Measurements from ENCODE around the gene HOXB6.

Gene HOXB6

DNA sequence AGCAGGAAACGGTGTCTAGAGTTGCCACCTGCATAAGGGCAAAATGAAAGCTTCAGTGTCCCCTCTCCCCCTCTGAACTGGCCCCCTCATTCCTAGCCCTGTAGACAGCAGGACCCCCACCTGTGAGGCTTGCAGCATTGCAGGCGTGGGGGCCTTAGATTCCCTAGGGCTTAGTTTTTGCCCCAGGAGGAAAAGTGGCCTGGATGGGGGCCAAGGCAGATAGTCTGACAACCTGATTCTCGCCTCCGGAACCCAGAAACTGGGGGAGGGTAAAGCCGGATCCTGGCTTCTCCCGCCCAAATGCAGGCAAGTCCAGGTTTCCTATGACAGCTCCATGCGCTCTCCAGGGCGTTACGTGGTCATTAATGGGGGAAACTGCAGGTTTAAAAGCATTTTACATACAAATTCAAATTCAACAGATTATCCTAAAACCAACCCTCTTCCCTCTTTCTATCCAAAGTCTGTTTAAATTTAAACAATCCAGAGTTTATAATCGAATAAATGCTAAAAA, 678 bp upstream of the HOXB6 start:
- DNase-seq (ENCODE audit: low read depth) = no peak

GRCh38 chr17:48603959-48604769, 622 bp downstream of the HOXB6 start:
- TF ChIP-seq CTCF (IDR thresholded peaks at IDR 0.05; ENCODE audit: low read length, missing control alignments) = no peak
- no peak for DNase-seq (ENCODE audit: low read depth)
- H3K4me3 ChIP-seq (replicated peaks; ENCODE audit: low read depth, low read length) = peak overlapping the region; percentile 22

More for the DNA sequence above, 678 bp upstream of the HOXB6 start:
- no peak for TF ChIP-seq CTCF (IDR thresholded peaks at IDR 0.05; ENCODE audit: low read length, missing control alignments)
- H3K4me3 ChIP-seq (replicated peaks; ENCODE audit: low read depth, low read length) = no peak overlapping the region

DNA sequence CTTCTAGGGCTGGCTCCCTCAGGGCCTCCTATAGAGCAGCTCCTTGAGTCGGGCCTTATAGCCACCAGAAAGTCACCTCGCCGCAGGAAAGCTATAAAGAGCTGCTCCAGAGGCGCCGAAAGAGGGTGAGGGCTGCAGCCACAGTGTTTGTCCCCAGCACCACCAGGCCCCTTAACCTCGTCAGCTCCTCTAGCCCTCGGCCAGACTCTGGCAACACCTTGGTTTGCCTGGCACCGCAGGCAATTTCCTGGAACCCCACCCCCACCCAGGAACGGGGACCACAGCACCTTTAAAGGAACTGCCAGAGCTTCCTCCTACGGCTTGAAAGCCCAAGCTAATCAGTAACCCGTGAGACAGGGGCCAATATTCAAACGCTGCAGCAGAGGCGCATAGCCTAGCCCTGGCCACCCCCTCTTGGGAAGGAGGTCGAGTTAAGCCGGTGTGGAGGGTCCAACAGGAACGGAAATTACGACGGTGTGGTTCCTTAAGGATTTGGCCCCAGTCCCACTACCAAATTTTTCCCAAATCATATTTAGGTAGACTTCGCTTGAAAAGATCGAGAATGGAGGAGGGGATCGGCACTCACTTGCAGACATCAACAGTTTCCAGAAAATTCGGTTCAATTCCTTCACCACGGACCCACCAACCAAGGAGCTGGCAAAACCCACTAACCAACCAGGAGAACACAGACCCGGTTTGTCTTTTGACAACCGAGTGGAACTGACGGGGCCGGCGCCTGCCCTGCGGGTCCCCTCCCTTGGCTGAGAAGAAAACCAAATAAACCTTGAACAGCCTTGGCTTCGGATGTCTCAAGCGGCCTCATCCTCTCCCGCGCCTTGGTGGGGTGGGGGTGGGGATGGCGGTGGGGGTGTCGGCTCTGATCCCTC, 3.0 kb downstream of the HOXB6 start:
- H3K4me3 ChIP-seq (replicated peaks; ENCODE audit: low read depth, low read length) = no peak overlapping the region
- DNase-seq (ENCODE audit: low read depth) = no peak
- TF ChIP-seq CTCF (IDR thresholded peaks at IDR 0.05; ENCODE audit: low read length, missing control alignments) = no peak

DNA sequence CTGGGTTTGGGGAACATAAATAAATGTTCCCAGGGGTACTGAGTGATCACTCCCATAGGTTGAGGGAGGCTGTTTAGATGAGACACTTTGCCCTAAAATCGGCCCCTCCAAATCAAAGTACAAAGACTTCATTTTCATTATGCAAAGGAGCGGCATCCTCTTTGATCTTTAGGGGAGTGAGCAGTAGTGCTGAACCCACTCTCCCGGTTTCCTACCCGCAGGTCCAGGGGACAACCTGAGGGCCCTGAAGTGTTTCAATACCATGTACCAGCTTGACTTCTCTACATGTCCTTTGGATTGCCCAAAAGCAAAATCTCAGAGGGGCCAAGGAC, 3.6 kb downstream of the HOXB6 start:
- no peak overlapping the region for H3K4me3 ChIP-seq (replicated peaks; ENCODE audit: low read depth, low read length)
- TF ChIP-seq CTCF (IDR thresholded peaks at IDR 0.05; ENCODE audit: low read length, missing control alignments) = no peak
- DNase-seq (ENCODE audit: low read depth) = no peak

- DNase-seq (ENCODE audit: low read depth) = no peak
- TF ChIP-seq CTCF (IDR thresholded peaks at IDR 0.05; ENCODE audit: low read length, missing control alignments) = no peak
- H3K4me3 ChIP-seq (replicated peaks; ENCODE audit: low read depth, low read length) = no peak overlapping the region
Measured at GRCh38 chr17:48600244-48601098, 4.3 kb downstream of the HOXB6 start.

DNA sequence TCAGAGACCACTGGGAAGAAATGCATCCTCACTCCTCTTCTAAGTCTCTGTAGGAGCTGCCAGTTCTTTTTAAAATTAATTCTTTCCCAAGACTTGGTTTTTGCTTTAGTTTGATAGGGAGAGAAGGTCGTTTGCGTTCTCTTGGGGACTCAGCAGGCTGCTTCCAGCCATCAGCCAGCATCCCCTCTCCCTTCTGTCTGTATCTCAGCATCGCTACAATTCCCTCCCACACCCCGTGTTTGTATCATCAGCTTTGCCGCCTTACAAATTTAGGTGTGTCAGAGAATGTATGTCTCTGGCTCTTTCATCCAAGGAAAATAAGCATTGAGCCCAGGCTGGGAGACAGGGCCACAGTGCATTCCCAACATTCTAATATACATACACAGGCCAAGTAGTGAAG, 5.4 kb downstream of the HOXB6 start:
- no peak for TF ChIP-seq CTCF (IDR thresholded peaks at IDR 0.05; ENCODE audit: low read length, missing control alignments)
- no peak overlapping the region for H3K4me3 ChIP-seq (replicated peaks; ENCODE audit: low read depth, low read length)
- no peak for DNase-seq (ENCODE audit: low read depth)

Data from fibroblast of pulmonary artery (primary cell).